ENCODE measurements around the gene MEIS2.

Gene MEIS2

DNA sequence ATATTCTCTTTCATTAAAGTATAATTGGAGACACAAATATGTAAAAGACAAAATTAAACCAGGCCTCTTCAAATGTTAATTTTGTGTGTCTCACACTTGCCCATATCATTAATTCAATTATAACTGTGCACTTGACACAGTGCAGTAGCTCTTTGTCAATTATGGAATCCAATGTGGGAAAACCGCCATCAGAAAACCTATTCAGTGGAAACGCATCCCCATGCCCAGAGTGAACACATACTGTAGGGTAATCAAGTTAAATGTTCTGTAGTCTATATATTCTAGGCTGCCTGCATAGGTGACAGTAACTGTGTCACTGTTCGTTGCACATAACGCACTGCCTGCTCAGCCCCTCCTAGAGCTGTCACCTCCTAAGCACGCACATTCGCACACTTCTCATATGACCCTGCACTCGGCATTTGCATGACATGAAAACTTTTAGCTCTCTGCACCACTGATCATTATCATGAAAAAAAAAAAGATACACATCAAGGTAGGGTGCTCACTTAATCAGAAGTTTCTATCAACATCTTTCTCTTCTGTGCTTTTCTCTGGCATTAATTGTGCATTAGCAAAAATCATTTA, 63.2 kb downstream of the MEIS2 start:
- DNase-seq (ENCODE audit: extremely low spot score), result no peak
- POLR2A ChIA-PET, result no interaction called here
- TF ChIP-seq, protein P1, sequence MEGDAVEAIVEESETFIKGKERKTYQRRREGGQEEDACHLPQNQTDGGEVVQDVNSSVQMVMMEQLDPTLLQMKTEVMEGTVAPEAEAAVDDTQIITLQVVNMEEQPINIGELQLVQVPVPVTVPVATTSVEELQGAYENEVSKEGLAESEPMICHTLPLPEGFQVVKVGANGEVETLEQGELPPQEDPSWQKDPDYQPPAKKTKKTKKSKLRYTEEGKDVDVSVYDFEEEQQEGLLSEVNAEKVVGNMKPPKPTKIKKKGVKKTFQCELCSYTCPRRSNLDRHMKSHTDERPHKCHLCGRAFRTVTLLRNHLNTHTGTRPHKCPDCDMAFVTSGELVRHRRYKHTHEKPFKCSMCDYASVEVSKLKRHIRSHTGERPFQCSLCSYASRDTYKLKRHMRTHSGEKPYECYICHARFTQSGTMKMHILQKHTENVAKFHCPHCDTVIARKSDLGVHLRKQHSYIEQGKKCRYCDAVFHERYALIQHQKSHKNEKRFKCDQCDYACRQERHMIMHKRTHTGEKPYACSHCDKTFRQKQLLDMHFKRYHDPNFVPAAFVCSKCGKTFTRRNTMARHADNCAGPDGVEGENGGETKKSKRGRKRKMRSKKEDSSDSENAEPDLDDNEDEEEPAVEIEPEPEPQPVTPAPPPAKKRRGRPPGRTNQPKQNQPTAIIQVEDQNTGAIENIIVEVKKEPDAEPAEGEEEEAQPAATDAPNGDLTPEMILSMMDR (IDR thresholded peaks at IDR 0.05; ENCODE audit: control extremely low read depth, extremely low read depth, low read depth, missing control alignments), result no peak
- CTCF ChIA-PET, result no interaction called here

DNA sequence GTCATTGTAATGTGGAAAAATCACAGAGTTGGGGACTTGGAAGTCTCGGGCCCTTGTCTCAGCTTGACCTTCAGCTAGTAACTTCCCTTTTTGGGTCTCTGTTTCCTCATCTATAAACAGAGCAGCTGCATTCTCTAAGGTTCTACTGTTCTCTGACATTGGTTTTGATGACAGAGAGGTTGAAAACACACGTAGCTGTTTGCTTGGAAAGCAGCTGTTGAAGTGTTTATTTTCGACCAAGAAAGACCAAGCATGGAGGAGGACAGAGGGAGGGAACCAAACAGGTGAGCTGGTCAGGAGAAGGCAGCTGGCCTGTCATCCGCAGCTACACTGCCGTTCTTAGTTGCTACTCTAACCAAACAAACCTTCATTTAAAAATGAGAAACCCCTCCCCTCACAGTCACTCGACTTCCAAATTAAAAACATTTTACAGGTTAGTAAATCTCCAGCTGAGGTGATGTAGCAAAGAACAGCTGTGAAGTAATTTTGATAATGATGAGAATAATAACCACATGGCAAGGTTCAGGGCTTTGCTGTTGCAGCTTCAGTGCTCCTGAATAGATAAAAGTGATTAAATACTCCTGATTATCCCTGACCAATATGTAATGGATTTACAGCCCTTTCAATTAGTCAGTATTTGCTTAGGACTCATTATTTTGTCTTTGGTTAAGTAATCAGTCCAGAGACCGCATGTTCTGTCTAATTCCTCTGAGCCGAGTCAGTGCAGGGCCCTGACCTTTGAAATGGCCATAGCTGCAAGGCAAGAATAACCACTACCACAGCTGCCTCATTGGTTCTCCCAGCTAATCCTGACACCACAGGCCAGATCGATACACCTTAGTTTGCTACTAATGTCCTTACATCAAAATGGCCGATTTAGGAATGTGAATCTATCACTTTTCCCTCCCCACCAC, 65.3 kb downstream of the MEIS2 start:
- POLR2A ChIA-PET, result interaction anchor here (1.0 kb wide), 1 partner anchor 60 kb away, joined by 4 read pairs; no protein-coding TSS in a partner anchor
- CTCF ChIA-PET, result interaction anchor here (1.1 to 1.5 kb wide), 3 partner anchors 8 to 14 kb away, joined by 3 to 6 read pairs (median 3); no protein-coding TSS in a partner anchor
- no peak for DNase-seq (ENCODE audit: extremely low spot score)
- TF ChIP-seq, protein P1 (IDR thresholded peaks at IDR 0.05; ENCODE audit: control extremely low read depth, extremely low read depth, low read depth, missing control alignments), result no peak

GRCh38 chr15:37034392-37034791, 66.0 kb downstream of the MEIS2 start:
- ChIA-PET CTCF (interaction anchor here (1.1 to 1.3 kb wide), 3 partner anchors 9 to 15 kb away, joined by 3 to 6 read pairs (median 3); no protein-coding TSS in a partner anchor), POLR2A (interaction anchor here (1.0 kb wide), 1 partner anchor 61 kb away, joined by 4 read pairs; no protein-coding TSS in a partner anchor)
- TF ChIP-seq, protein P1 (IDR thresholded peaks at IDR 0.05; ENCODE audit: control extremely low read depth, extremely low read depth, low read depth, missing control alignments), result no peak
- DNase-seq (ENCODE audit: extremely low spot score), result no peak

DNA sequence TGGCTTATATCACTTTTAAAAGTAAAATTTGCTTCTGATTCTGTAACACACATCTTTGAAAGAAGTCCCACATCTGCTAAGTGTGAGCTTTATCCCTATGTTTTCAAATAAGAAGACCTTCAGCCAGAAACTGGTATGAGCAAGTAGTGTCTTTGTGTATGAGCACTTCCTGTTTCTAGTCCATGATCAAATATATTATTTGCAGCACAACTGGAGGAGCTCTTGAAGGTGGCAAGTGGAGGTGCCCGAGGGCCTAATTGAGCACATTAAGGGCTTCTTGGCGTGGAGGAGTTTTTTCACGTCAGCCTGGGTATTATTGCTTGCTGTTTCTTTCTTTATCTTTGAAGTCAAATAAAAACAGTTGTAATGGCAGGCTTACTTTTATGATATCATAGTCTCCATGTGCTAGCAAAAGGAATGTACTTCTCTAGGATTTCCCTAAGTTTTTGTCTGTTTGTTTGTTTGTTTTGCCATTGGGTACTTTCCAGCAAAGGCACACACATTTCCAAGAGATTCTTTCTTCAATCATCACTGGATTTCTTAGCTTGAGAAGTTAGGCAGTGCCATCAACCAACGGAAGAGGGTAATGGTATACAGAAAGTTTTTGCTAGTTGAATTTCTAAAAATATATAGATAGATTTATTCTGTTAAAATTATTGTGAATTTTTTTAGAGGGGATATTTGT, 68.1 kb downstream of the MEIS2 start:
- no peak for DNase-seq (ENCODE audit: extremely low spot score)
- CTCF ChIA-PET, result interaction anchor here (1.0 kb wide), 1 partner anchor 21 kb away, joined by 3 read pairs; no protein-coding TSS in a partner anchor
- TF ChIP-seq, protein P1 (IDR thresholded peaks at IDR 0.05; ENCODE audit: control extremely low read depth, extremely low read depth, low read depth, missing control alignments), result no peak
- POLR2A ChIA-PET, result no interaction called here

DNA sequence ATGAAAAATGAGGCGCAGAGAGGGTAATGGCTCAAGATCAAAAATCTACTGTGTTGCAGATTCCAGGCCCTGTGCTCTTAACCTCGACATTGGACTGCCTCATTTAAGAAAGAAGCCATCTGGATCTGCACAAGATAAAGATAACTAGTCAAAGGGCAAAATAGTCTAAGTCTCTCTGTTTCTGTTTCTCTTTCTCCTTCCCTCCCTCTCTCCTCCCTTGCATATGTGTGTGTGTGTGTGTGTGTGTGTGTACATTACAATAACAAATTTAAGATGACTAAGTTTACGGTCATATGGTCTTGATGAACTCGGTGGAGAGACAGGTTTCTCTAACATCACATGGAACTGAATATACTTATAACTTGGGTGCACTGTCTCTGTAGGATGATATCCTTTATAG, 69.2 kb downstream of the MEIS2 start:
- TF ChIP-seq, protein P1 (IDR thresholded peaks at IDR 0.05; ENCODE audit: control extremely low read depth, extremely low read depth, low read depth, missing control alignments), result no peak
- ChIA-PET CTCF (no interaction called here), POLR2A (no interaction called here)
- no peak for DNase-seq (ENCODE audit: extremely low spot score)

DNA sequence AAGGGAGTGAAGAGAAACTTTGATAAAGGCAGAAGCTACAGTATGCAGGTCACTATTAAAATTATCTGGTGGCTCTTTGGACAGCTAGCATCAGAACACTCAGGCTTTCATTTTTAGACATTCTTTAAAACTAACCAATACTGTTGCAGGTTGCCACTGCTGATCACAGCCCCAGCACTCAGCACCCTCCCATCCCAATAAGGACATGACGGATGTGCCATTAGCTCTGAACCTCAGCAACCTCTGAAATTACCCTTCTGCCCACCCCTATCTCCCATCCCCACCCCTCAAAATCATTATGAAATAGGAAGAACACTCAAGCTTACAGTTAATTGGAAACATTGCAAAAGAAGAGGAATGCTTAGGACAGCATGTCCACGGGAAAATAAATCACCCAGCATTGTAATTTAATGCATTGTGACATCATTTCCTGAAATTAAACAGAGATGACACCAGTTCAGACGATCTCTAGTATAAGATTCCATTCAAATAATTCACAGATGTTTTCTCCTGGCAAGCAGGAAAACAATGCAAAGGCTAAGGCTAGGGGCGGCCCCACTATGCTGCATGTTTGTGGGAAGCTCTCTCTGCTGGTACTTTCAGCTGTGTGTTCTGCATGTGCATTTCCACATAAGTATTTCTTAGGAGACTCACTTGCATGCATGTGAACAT, 71.6 kb downstream of the MEIS2 start:
- ChIA-PET CTCF (interaction anchor here (0.9 to 1.4 kb wide), 2 partner anchors 8 to 14 kb away, joined by 3 to 4 read pairs; no protein-coding TSS in a partner anchor), POLR2A (no interaction called here)
- TF ChIP-seq, protein P1 (IDR thresholded peaks at IDR 0.05; ENCODE audit: control extremely low read depth, extremely low read depth, low read depth, missing control alignments), result no peak
- DNase-seq (ENCODE audit: extremely low spot score), result no peak

All from GM10248 (cell line).